GM12874 (cell line): ENCODE measurements around the gene CACNA1E.

Experiments
- TF ChIP-seq, protein P1 (sequence below): IDR thresholded peaks from 2 replicates; pipeline ENCODE4 v1.5.1; 2011; ENCODE audit warnings: low read depth, mild to moderate bottlenecking, control low read depth, low read length, moderate library complexity; ENCODE audit not compliant: insufficient read depth

CACNA1E gene

DNA sequence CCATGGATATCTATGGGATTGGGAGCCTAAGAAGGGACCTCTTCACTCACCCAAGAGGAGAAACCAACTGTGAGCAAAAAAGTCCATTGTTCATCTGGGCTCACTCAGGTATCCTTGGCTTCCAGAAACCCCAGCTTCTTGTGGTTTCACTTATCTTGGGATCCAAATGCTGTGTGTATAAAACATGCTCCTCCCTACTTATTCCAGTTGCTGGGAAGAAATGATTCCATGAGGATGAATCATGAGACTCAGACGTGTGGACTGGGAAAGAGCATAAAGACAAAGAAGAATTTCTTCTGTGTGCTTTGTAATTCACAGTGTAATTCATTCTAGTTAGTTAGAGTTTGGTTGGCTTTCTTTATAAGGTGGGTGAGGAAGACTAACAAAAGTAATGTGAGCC lies 294.5 kb downstream of the CACNA1E start:
- TF ChIP-seq, protein P1, sequence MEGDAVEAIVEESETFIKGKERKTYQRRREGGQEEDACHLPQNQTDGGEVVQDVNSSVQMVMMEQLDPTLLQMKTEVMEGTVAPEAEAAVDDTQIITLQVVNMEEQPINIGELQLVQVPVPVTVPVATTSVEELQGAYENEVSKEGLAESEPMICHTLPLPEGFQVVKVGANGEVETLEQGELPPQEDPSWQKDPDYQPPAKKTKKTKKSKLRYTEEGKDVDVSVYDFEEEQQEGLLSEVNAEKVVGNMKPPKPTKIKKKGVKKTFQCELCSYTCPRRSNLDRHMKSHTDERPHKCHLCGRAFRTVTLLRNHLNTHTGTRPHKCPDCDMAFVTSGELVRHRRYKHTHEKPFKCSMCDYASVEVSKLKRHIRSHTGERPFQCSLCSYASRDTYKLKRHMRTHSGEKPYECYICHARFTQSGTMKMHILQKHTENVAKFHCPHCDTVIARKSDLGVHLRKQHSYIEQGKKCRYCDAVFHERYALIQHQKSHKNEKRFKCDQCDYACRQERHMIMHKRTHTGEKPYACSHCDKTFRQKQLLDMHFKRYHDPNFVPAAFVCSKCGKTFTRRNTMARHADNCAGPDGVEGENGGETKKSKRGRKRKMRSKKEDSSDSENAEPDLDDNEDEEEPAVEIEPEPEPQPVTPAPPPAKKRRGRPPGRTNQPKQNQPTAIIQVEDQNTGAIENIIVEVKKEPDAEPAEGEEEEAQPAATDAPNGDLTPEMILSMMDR: no peak

DNA sequence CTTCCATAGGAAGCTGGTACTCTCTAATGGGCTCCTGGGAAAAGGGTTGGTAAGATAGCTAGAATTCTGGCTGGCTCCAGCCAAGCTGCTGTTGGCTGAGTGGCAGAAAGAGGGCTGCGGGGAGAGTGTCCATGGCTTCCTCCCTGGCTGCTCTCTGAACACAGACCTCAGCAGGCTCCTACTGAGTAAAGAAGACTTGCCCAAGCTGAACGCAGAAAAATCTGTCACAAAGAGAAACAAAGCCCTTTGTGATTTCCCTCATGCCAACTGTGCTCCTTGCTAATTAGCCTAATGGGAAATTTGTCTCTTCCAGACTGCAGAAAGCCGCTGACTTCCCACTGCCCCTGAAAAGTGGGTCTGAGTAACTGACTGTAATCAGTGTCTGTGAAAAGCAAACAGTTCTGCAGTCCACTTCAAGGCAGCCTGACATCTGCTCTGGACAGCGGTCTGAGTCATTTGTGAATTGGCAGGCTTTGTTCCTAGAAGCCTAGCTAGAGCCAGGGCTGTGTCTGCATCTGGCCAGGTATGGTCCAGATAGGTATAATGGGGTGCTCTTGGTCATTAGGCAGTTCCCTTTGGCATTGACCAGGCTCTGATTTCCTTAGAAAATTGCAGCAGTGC lies 295.4 kb downstream of the CACNA1E start:
- TF ChIP-seq, protein P1: no peak

DNA sequence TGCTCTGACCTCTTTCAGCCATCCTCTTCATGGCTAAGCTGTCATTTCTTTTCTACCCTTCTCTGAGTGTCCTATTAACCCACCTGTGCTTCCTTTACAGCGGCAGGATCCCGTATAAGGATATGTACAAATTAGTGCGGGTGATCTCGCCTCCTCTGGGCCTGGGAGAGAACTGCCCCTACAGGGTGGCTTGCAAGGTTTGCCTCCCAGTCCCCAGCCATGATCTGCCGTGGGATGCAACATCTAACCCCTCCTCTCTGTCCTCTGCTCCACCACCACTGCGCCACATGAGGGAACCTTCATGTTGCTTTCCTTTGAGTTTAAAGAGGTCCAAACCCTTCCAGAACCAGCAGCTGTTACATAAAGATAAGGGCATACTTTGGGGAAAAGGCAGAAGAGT lies 296.0 kb downstream of the CACNA1E start:
- TF ChIP-seq, protein P1: no peak

DNA sequence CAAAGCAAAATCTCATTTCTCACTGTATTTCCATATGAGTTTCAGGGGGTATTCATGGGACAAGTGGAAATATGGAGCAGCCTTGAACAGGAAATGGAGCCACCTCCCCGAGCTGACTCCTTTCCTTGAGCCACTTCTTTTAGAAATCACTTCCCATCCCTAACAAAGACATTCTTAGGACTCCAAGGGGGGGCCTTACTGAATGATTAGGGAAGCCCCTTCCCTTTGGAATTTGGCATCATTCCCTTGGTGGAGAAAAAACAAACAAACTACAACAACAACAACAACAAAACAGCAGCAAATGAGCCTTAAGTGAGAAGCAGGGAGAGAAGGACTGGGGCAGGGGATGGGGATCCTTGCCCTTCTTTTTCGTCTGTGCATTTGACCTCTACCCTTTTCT lies 299.9 kb downstream of the CACNA1E start:
- TF ChIP-seq, protein P1: no peak

DNA sequence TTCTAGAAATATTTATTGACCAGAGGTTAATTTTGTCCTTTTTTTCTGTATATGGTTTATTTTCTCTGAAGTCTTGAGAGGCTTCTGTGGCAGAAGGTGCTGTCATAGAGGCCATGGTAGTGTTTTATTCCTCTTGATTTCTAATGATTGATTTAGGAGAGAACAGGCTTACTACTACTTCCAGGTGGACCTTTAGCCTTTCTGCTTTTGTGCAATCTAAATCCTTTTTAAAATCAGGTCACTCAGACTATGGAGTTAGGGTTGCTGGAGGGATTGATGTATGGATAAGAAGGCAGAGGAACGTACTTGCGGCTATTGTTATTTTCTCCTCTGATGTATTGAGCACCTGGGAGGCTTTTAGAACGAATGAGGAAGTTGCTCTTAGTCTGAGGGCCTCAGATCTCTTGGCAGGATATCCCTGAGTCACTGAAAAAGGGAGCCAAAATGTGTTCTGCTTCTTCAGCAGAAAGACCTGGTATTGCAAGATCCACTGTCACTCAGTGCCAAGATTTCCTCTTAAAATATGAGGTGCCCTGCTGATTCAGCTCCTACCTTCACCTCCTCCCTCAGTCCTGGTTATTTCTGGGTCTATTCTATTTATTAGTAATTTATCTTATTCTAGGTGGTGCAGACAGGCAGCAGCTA lies 300.8 kb downstream of the CACNA1E start:
- TF ChIP-seq, protein P1: no peak

DNA sequence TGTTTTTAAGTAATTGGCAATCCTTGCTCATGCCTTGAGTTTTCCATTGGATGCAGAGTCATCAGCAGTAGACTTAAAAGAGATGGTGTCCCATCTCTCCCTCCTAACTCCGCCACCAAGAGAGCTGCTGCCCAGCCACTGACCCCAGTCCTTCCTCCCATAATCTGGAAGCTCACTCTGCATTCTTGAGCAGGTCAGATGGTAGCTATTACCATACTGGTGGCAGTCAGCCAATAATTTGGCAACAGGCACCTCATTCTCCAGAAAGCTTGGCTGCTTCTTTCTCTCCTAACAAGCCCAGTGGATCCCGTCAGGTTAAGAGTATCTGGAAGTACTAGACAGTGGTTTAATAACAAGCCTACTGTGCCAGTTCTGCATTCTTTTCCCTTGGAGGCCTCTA lies 306.1 kb downstream of the CACNA1E start:
- TF ChIP-seq, protein P1: no peak

DNA sequence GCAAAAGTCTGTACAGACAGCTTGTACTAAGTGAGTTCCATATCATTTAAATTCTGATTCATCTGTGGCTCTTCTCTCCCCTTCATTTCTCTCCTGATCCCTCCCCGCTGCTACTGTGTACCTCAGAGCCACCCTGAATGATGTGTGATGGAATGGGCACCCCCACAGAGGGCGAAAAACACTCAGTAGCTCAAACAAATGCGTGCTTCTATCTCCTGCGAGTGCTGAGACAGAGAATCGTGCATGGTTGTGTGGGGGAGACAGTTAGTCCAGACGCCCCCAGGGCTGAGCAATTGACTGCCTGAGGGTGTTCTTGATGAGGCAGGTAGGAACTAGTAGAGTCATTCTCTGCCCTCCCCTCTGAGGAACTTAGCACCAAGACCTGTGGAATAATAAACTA lies 308.4 kb downstream of the CACNA1E start:
- TF ChIP-seq, protein P1: no peak
